ENCODE results near the gene APLP1. TPM values are rescaled to one million over a fixed set of nuclear protein-coding genes. Genes with fewer than 3 reads are reported as not detected.

APLP1 gene
- total RNA-seq, 1 experiment from 2014 or later: 15.5 TPM

GRCh38 chr19:35852029-35852780 is 16.2 kb upstream of the APLP1 start, which contains the start of gene NPHS1:
TSS of gene NPHS1 (minus strand) at chr19:35852504. CDS start at chr19:35851837, 667 bp downstream.
- Mint-ChIP-seq H3K27ac (no peak within 1 kb of the TSS), H3K27me3 (ENCODE audit: low read depth) (peaks cover 85% of the 10 kb centered on the region), H3K4me1 (peaks cover 25% of the 10 kb centered on the region), H3K4me3 (peak within 1 kb of the TSS; percentile 53), H3K36me3 (no peaks in the 10 kb centered on the region), H3K9me3 (no peaks in the 10 kb centered on the region)
- ChIA-PET CTCF (interaction anchor here (1.2 to 2.9 kb wide), 5 partner anchors 8 to 125 kb away, joined by 4 to 36 read pairs (median 5); no protein-coding TSS in a partner anchor), POLR2A (interaction anchor here (0.7 kb wide), 1 partner anchor 27 kb away, joined by 3 read pairs; no protein-coding TSS in a partner anchor)
- TF ChIP-seq ZNF121 (CRISPR knock-in tag; IDR thresholded peaks at IDR 0.05): 0 out of 2 replicates have a peak, but pooled peaks have one; percentile 35
- TF ChIP-seq ZNF425 (CRISPR knock-in tag; conservative IDR thresholded peaks at IDR 0.05): no peak
- TF ChIP-seq GTF2I (CRISPR knock-in tag; conservative IDR thresholded peaks at IDR 0.05): no peak
- ATAC-seq: no peak
- no peak for DNase-seq (ENCODE audit: low spot score)

GRCh38 chr19:35853038-35853756 is 15.2 kb upstream of the APLP1 start:
- ChIA-PET POLR2A (no interaction called here), CTCF (interaction anchor here (0.6 to 0.7 kb wide), 2 partner anchors 97 to 189 kb away, joined by 3 to 4 read pairs; partner anchors contain the start of gene HSPB6)
- Mint-ChIP-seq H3K27me3 (ENCODE audit: low read depth) (peaks cover 85% of the 10 kb centered on the region), H3K9me3 (no peaks in the 10 kb centered on the region), H3K27ac (no peak overlapping the region), H3K36me3 (no peaks in the 10 kb centered on the region), H3K4me1 (peaks cover 25% of the 10 kb centered on the region), H3K4me3 (no peak overlapping the region)
- TF ChIP-seq MLX (CRISPR knock-in tag; IDR thresholded peaks at IDR 0.05) (no peak), ZNF416 (CRISPR knock-in tag; IDR thresholded peaks at IDR 0.05) (no peak), GABPB1 (CRISPR knock-in tag; IDR thresholded peaks at IDR 0.05) (no peak), SP1 (CRISPR knock-in tag; conservative IDR thresholded peaks at IDR 0.05) (no peak), IRF2 (CRISPR knock-in tag; IDR thresholded peaks at IDR 0.05; ENCODE audit: borderline replicate concordance, low read depth) (no peak), FOXJ3 (CRISPR knock-in tag; IDR thresholded peaks at IDR 0.05; ENCODE audit: borderline replicate concordance) (no peak), MYBL2 (CRISPR knock-in tag; IDR thresholded peaks at IDR 0.05) (no peak), TEAD1 (CRISPR knock-in tag; IDR thresholded peaks at IDR 0.05) (no peak), AFF4 (CRISPR knock-in tag; IDR thresholded peaks at IDR 0.05; ENCODE audit: borderline replicate concordance) (no peak), ATF2 (CRISPR knock-in tag; IDR thresholded peaks at IDR 0.05; ENCODE audit: borderline replicate concordance, low read depth) (no peak), ZNF671 (CRISPR knock-in tag; IDR thresholded peaks at IDR 0.05) (no peak)
- no peak for DNase-seq (ENCODE audit: low spot score)
- no peak for ATAC-seq

All from WTC11 (cell line).